ENCODE data around the gene HEG1. TPM values are rescaled to one million over a fixed set of nuclear protein-coding genes. Genes with fewer than 3 reads are reported as not detected.

Gene HEG1
- total and polyA plus RNA-seq, 12 donors: 12.2 to 186 (median 122) TPM

GRCh38 chr3:124981472-124981871 lies 74.3 kb downstream of the HEG1 start:
- peaks cover 0 to 100% (median 24%) of the 10 kb centered on the region in 9 donors for H3K36me3 ChIP-seq
- 59 to 72% methylated on average over 5 of the region's 5 CpGs for WGBS, 2 donors

DNA sequence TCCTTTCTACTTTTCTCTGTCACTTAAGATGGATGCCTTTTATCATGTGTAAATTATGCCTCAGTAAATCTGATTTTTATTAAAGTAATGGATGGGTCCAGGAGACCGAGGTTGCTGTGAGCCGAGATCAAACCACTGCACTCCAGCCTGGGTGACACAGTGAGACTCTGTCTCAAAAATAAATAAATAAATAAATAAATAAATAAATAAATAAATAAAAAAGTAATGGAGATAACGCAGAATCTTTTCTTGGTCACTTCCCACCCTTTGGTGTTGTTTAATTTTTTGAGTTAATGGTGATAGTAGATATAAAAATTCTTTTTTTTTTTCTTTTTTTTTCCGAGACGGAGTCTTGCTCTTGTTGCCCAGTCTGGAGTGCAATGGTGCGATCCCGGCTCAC lies 77.2 kb downstream of the HEG1 start:
- Histone ChIP-seq H3K9me3 (no peaks in the 10 kb centered on the region), H3K36me3 (peaks cover 0 to 100% (median 34%) of the 10 kb centered on the region in 9 donors), H3K4me1 (peaks cover 0 to 12% (median 10%) of the 10 kb centered on the region in 9 donors), H3K27ac (no peak overlapping the region), H3K27me3 (no peaks in the 10 kb centered on the region), H3K4me3 (no peak overlapping the region)
- DNase-seq: no peak
- intact Hi-C loops (cut with DNase I): no loop called here
- TF ChIP-seq, protein P1, sequence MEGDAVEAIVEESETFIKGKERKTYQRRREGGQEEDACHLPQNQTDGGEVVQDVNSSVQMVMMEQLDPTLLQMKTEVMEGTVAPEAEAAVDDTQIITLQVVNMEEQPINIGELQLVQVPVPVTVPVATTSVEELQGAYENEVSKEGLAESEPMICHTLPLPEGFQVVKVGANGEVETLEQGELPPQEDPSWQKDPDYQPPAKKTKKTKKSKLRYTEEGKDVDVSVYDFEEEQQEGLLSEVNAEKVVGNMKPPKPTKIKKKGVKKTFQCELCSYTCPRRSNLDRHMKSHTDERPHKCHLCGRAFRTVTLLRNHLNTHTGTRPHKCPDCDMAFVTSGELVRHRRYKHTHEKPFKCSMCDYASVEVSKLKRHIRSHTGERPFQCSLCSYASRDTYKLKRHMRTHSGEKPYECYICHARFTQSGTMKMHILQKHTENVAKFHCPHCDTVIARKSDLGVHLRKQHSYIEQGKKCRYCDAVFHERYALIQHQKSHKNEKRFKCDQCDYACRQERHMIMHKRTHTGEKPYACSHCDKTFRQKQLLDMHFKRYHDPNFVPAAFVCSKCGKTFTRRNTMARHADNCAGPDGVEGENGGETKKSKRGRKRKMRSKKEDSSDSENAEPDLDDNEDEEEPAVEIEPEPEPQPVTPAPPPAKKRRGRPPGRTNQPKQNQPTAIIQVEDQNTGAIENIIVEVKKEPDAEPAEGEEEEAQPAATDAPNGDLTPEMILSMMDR (IDR thresholded peaks at IDR 0.05): no peak
- ATAC-seq: no peak
- 98 to 99% methylated on average over 7 of the region's 7 CpGs for whole genome bisulfite sequencing, 2 donors

More at GRCh38 chr3:124981472-124981871, 74.3 kb downstream of the HEG1 start:
- no peak for DNase-seq
- TF ChIP-seq, protein P1 (IDR thresholded peaks at IDR 0.05): no peak
- H3K27ac ChIP-seq: no peak overlapping the region
- intact Hi-C loops (cut with DNase I): loop anchor here in 3 of 10 donors (5.0 to 10.0 kb wide), 3 partner anchors 44 to 453 kb away; partner anchors contain the start of gene MUC13 (in 1 of the 3)
- H3K4me1 ChIP-seq: peaks cover 0 to 40% (median 36%) of the 10 kb centered on the region in 9 donors
- H3K27me3 ChIP-seq: no peaks in the 10 kb centered on the region
- ATAC-seq: no peak
- H3K4me3 ChIP-seq: no peak overlapping the region
- no peaks in the 10 kb centered on the region for H3K9me3 ChIP-seq

GRCh38 chr3:124976383-124976782 lies 79.4 kb downstream of the HEG1 start:
- TF ChIP-seq, protein P1 (IDR thresholded peaks at IDR 0.05): no peak
- H3K9me3 ChIP-seq: no peaks in the 10 kb centered on the region
- peaks cover 0 to 100% (median 52%) of the 10 kb centered on the region in 9 donors for H3K36me3 ChIP-seq
- WGBS, 2 donors: 89 to 97% methylated on average over 6 of the region's 6 CpGs
- H3K27ac ChIP-seq: no peak overlapping the region
- DNase-seq (no peak), ATAC-seq (no peak)
- H3K27me3 ChIP-seq: no peaks in the 10 kb centered on the region
- no peak overlapping the region for H3K4me3 ChIP-seq
- peaks cover 0 to 3% (median 0%) of the 10 kb centered on the region in 9 donors for H3K4me1 ChIP-seq
- intact Hi-C loops (cut with DNase I): no loop called here

DNA sequence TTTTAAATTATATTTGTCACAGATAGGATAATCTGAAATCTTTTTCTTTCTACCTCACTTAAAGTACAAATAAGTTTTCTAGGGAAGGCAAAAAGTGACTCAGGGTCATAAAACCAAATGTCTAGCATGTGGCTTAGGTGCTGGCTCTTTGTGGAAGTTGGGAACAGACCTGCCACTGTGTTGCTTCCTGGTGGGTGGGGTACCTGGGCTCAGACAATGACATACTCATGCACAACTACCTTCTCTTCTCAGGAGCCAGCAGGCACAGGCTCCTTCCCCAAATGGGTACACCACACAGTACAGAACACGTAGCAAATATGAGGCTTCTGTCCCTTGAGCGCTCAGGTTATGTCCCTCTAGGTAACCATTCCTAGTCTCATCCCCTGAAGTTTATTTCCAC lies 81.1 kb downstream of the HEG1 start:
- peaks cover 0 to 100% (median 61%) of the 10 kb centered on the region in 9 donors for H3K36me3 ChIP-seq
- H3K27ac ChIP-seq: no peak overlapping the region
- H3K4me1 ChIP-seq: peaks cover 0 to 3% (median 0%) of the 10 kb centered on the region in 9 donors
- TF ChIP-seq, protein P1 (IDR thresholded peaks at IDR 0.05): no peak
- H3K9me3 ChIP-seq: no peaks in the 10 kb centered on the region
- intact Hi-C loops (cut with DNase I): no loop called here
- no peak for DNase-seq
- no peaks in the 10 kb centered on the region for H3K27me3 ChIP-seq
- H3K4me3 ChIP-seq: no peak overlapping the region
- WGBS, 2 donors: 97 to 98% methylated on average over 2 of the region's 2 CpGs
- peak in 1 of 8 donors; percentile 28 for ATAC-seq
